Liver (tissue), 6 donors: ENCODE measurements around the gene BCL10. TPM values are rescaled to one million over a fixed set of nuclear protein-coding genes. Genes with fewer than 3 reads are reported as not detected.

Experiments
- CTCF ChIP-seq: fragments of 150-350 bp; IDR thresholded peaks from 2 replicates; pipeline ENCODE4 v1.5.1; 2017; ENCODE audit warnings: improper control_type of control experiment, low read depth, low read length; ENCODE audit not compliant: missing input control
- HNF4A ChIP-seq, 2 donors: conservative IDR thresholded peaks; 2 replicates each; pipeline ENCODE4 v1.6.1; 2016; ENCODE audit warnings: antibody characterized with exemption in 2 of 2, mild to moderate bottlenecking in 2 of 2
- JUND ChIP-seq, 2 donors: IDR thresholded peaks; 2 replicates each; pipeline ENCODE4 v1.6.1; 2016; ENCODE audit warnings: antibody characterized with exemption in 2 of 2
- polyA plus RNA-seq, 2 donors: library from polyadenylated mRNA; stranded (reverse) in 1 of 2; unstranded in 1 of 2; fragments of 200-250 nt in 1 of 2; fragments of >200 nt in 1 of 2; fragmentation: Nextera tagmentation in 1 of 2; extraction: Ambion mirVana in 1 of 2; gene quantifications; one replicate each; pipeline versions ENCODE4 v1.2.1 to v1.2.3, GENCODE V29; 2013 to 2015
- small RNA-seq: library from RNA; depleted of rRNA; stranded (forward); fragments of <200 nt; gene quantifications from one replicate; pipeline ENCODE3, GENCODE V24; 2014
- total RNA-seq, 2 donors: library from RNA; depleted of rRNA; stranded (reverse); fragments of >200 nt; gene quantifications; one replicate each; pipeline ENCODE4 v1.2.3, GENCODE V29; 2014
- donor health status: healthy.
- donor health status: healthy.
- donor health status: healthy.

Gene BCL10
- total and polyA plus RNA-seq, 4 donors: 3.1 to 8.9 (median 7.5) TPM

GRCh38 chr1:85216697-85217096 lies 59.7 kb downstream of the BCL10 start (continued):
- TF ChIP-seq CTCF: no peak
- no peak for TF ChIP-seq JUND (IDR thresholded peaks at IDR 0.05)
- no peak for TF ChIP-seq HNF4A (conservative IDR thresholded peaks at IDR 0.05)

Small RNAs within 50 kb of the gene (small RNA-seq; reads per million reads assigned to genes)
- not detected for gene RF00019

Other genes starting within 250 kb of the BCL10 start
- gene MCOLN3, start 228.1 kb downstream of the BCL10 start, total RNA-seq: under 1 TPM in 1 of 2 donors, not detected in 1; 0.42 TPM
- gene MCOLN3, start 228.1 kb downstream of the BCL10 start, polyA plus RNA-seq: under 1 TPM; 0.08 to 0.21 TPM
- 10 to 100 TPM in 1 of 2 donors, 1 to 10 TPM in 1; 4.8 to 11.5 TPM for gene SYDE2, start 75.6 kb downstream of the BCL10 start, total RNA-seq
- gene SYDE2, start 75.6 kb downstream of the BCL10 start, polyA plus RNA-seq: 1 to 10 TPM; 1.3 to 2.5 TPM
- 1 to 10 TPM; 6.1 to 8.3 TPM for gene C1orf52, start 17.0 kb downstream of the BCL10 start, total RNA-seq
- gene C1orf52, start 17.0 kb downstream of the BCL10 start, polyA plus RNA-seq: 10 to 100 TPM in 1 of 2 donors, 1 to 10 TPM in 1; 6.2 to 10.9 TPM
- 10 to 100 TPM; 29.7 to 33.7 TPM for gene DDAH1, start 188.5 kb upstream of the BCL10 start, total RNA-seq
- 10 to 100 TPM; 25.8 to 42.7 TPM for gene DDAH1, start 188.5 kb upstream of the BCL10 start, polyA plus RNA-seq